Activated T-cell treated with anti-CD3 and anti-CD28 coated beads, Interleukin-2, amount 50 U/mL, for 72 hours (primary cell): ENCODE measurements around the gene RXFP2. TPM values are rescaled to one million over a fixed set of nuclear protein-coding genes. Genes with fewer than 3 reads are reported as not detected.

Experiments used
- ATAC-seq, 2 donors: fragments of 150-1000 bp; cut with Tn5 transposase; replicated peaks in 1 of 2; 2 replicates each; pipeline ENCODE4 v1.10.0; 2021; ENCODE audit warnings: moderate library complexity in 2 of 2, mild to moderate bottlenecking in 1 of 2
- DNase-seq, 2 donors: peaks; one replicate each; pipeline ENCODE4 v3.0.0; 2021 to 2022; ENCODE audit warnings: mixed read lengths in 1 of 2
- H3K27ac Mint-ChIP-seq: one replicate; pipeline ENCODE4 v1.8.0; 2022; ENCODE audit warnings: mild to moderate bottlenecking, moderate library complexity, mixed read lengths
- H3K27me3 Mint-ChIP-seq: one replicate; pipeline ENCODE4 v1.8.0; 2022; ENCODE audit warnings: low read depth, mixed read lengths
- H3K36me3 Mint-ChIP-seq, 2 donors: one replicate each; pipeline ENCODE4 v1.8.0; 2022; ENCODE audit warnings: mixed read lengths in 2 of 2, mild to moderate bottlenecking in 1 of 2; ENCODE audit not compliant: insufficient read depth in 2 of 2
- H3K4me1 Mint-ChIP-seq: one replicate; pipeline ENCODE4 v1.8.0; 2022; ENCODE audit warnings: low read depth, mixed read lengths
- H3K4me3 Mint-ChIP-seq, 2 donors: one replicate each; pipeline ENCODE4 v1.8.0; 2022; ENCODE audit warnings: mild to moderate bottlenecking in 2 of 2, mixed read lengths in 2 of 2, moderate library complexity in 2 of 2
- H3K9me3 Mint-ChIP-seq, 2 donors: one replicate each; pipeline ENCODE4 v1.8.0; 2022; ENCODE audit warnings: mixed read lengths in 2 of 2
- total RNA-seq, 2 donors: library from RNA; stranded (reverse); gene quantifications; one replicate each; pipeline ENCODE4 v1.2.3, GENCODE V29; 2022

RXFP2 gene
- total RNA-seq, 2 donors from 2014 or later: not detected

DNA sequence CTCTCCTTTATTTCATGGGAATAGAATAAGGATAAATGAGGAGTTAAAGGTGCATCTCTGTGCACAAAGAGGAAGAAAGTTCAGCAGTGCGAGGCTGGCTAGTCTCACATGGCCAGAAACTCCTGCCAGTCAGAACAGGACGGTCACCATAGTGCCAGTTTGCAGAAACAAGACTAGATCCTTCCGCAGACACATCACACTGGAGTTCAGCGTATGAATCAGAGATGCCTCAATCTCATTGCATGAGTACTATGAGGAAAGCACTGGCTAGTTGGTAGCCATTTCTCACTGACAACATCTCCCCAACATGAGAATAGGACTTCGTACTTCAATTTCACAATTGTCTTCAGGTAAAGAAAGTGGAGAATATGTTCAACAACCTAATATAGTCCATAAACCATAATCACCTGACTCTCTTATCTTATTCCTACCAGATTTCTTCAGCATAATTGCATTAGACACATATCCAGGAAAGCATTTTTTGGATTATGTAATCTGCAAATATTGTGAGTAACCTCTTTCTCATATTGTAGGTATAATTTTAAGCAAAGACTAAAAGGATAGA lies 34.9 kb downstream of the RXFP2 start:
- DNase-seq (no peak), ATAC-seq (no peak)
- no peaks in the 10 kb centered on the region for H3K9me3 Mint-ChIP-seq
- no peak overlapping the region for H3K27ac Mint-ChIP-seq
- no peaks in the 10 kb centered on the region for H3K4me1 Mint-ChIP-seq
- H3K4me3 Mint-ChIP-seq: no peak overlapping the region
- H3K27me3 Mint-ChIP-seq: no peaks in the 10 kb centered on the region
- no peaks in the 10 kb centered on the region for H3K36me3 Mint-ChIP-seq

DNA sequence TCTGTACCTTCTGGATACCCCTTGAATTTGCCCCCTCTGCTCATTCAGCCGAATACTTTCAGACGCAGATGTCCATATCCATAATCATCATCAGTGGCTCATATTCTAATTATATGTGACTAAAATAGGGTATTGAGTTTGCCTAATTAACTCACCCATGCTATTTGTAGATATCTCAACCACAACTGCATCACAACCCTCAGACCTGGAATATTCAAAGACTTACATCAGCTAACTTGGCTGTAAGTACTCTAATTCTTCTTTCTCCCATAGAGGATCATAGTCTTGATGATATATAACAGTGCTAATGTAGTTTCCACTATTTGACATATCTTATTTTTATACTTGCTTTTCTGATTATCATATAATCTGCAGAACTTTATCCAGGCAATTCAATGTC lies 35.8 kb downstream of the RXFP2 start:
- no peak for DNase-seq
- Mint-ChIP-seq H3K4me1 (no peaks in the 10 kb centered on the region), H3K27ac (no peak overlapping the region), H3K27me3 (no peaks in the 10 kb centered on the region), H3K36me3 (no peaks in the 10 kb centered on the region), H3K4me3 (no peak overlapping the region), H3K9me3 (no peaks in the 10 kb centered on the region)
- ATAC-seq: no peak

DNA sequence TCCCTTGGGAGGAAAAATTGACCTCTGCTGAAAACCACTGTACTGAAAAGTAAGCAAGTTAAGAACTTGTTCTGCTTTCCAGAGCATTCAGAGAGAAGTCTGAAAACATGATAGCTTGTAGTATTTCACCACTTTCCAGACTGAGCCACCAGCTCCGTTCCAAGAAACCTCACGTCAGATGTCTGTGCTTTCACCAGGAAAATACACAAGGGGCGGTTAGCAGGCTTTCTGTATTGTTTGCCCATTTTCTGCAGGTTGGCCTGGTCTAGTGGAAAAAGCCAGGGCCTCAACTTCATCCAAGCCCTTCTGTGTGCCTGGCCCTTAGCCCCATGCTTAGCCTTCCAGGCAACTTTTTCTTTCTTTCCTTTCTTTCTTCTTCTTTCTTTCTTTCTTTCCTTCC lies 36.4 kb downstream of the RXFP2 start:
- Mint-ChIP-seq H3K27ac (no peak overlapping the region), H3K9me3 (no peaks in the 10 kb centered on the region), H3K4me3 (no peak overlapping the region), H3K36me3 (no peaks in the 10 kb centered on the region), H3K27me3 (no peaks in the 10 kb centered on the region), H3K4me1 (no peaks in the 10 kb centered on the region)
- ATAC-seq (no peak), DNase-seq (no peak)

DNA sequence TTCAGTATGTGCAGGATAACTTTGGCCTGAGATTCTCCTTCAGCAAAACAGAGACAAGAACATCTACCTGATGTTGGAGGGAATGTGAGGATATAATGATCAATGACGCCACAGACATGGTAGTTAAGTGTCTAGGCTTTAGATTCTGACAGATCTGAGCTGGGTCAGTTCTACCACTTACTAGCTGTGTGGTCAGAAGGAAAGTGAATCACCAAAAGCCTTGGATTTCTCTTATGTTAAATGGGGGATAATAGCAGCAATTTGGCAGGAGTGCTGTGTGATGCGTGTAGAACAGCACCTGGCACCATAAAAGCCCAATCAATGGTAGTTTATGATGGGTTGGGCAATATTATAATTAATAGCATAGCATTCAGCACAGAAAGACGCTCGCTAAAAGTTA lies 41.7 kb downstream of the RXFP2 start:
- Mint-ChIP-seq H3K27me3 (peaks cover 10% of the 10 kb centered on the region), H3K4me3 (no peak overlapping the region), H3K36me3 (no peaks in the 10 kb centered on the region), H3K4me1 (no peaks in the 10 kb centered on the region), H3K9me3 (no peaks in the 10 kb centered on the region), H3K27ac (no peak overlapping the region)
- no peak for DNase-seq
- no peak for ATAC-seq

DNA sequence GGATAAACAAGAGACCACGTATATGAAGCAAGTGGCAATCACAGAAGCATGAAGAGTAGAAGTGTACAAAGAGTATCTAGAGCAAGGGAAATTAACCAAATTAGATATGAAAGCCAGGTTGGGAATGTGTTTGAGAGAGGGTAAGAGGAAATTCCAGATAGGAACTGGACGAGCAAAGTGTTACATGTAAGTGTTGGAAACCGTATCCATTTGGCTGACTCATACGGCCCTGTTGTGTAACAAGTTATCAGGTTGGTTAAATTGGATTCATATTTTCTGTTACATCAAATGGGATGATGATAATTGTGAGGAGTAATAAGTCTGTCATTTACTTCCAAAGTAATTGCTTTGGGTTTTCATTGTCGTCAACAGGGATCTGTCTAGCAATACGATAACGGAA lies 46.7 kb downstream of the RXFP2 start:
- H3K4me1 Mint-ChIP-seq: no peaks in the 10 kb centered on the region
- ATAC-seq (no peak), DNase-seq (no peak)
- no peaks in the 10 kb centered on the region for H3K9me3 Mint-ChIP-seq
- H3K4me3 Mint-ChIP-seq: no peak overlapping the region
- peaks cover 10% of the 10 kb centered on the region for H3K27me3 Mint-ChIP-seq
- H3K36me3 Mint-ChIP-seq: no peaks in the 10 kb centered on the region
- H3K27ac Mint-ChIP-seq: no peak overlapping the region

DNA sequence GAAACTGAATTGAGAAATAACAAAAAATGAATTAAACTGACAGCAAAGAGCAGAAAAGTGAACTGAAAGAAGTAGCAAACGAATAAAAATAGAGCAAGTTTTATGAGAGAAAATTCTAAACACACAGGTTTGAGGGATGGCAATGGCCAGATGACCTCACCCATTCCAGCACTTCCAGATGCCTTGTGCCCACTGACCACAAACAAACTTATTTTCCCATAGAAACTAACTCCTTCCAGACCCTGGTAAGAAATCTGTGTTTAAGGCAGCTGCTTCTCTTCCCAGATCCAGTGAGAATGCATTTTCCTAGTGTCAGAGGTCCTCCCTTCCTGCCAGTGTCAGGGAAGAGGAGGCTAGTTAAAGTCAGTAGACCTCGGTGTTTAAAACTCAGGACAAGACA lies 51.7 kb downstream of the RXFP2 start:
- Mint-ChIP-seq H3K4me1 (no peaks in the 10 kb centered on the region), H3K36me3 (no peaks in the 10 kb centered on the region), H3K9me3 (no peaks in the 10 kb centered on the region), H3K27me3 (no peaks in the 10 kb centered on the region), H3K27ac (no peak overlapping the region), H3K4me3 (no peak overlapping the region)
- ATAC-seq: no peak
- DNase-seq: no peak

DNA sequence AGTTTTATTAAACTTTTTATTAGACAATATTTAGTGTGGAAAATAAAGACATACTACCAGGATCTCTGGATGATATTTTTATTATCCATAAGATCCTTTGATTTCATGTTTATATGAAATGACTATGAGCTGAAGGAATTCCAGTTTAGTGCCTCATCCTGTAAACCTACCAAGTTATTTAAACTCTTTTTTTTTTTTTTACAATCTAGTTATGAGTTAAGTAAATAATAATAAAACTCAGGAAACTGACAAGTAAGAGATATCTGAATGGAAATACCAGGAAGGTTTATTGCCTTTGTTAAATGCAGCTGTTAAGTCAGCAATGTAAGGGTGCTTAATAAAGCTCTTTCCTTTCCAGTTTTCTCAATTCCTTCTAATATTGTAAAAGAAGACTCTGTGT lies 53.9 kb downstream of the RXFP2 start:
- no peak for DNase-seq
- no peaks in the 10 kb centered on the region for H3K9me3 Mint-ChIP-seq
- no peak overlapping the region for H3K4me3 Mint-ChIP-seq
- no peak for ATAC-seq
- no peaks in the 10 kb centered on the region for H3K27me3 Mint-ChIP-seq
- H3K36me3 Mint-ChIP-seq: no peaks in the 10 kb centered on the region
- H3K27ac Mint-ChIP-seq: no peak overlapping the region
- no peaks in the 10 kb centered on the region for H3K4me1 Mint-ChIP-seq

DNA sequence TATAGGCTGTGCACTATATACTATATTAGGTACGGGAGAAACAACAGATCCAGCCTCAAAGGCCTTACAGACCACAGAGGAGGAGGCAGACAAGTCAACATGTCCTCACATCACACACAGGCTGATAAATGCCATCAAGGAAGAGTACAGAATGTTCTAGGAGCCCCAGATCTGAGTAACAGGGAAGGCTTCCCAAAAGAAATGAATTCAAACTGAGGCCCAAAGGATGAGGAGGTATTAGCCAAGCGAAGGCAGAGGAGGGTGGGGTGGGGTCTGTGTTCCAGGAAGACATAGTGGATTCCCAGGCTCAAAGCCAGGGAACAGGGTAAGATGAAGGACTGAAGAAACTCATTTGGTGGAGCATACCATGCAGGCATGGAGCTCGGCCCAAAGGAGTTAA lies 55.1 kb downstream of the RXFP2 start:
- Mint-ChIP-seq H3K9me3 (peaks cover 0 to 2% of the 10 kb centered on the region in 2 donors), H3K27me3 (no peaks in the 10 kb centered on the region), H3K4me1 (no peaks in the 10 kb centered on the region), H3K36me3 (no peaks in the 10 kb centered on the region), H3K4me3 (no peak overlapping the region), H3K27ac (no peak overlapping the region)
- ATAC-seq (no peak), DNase-seq (no peak)

DNA sequence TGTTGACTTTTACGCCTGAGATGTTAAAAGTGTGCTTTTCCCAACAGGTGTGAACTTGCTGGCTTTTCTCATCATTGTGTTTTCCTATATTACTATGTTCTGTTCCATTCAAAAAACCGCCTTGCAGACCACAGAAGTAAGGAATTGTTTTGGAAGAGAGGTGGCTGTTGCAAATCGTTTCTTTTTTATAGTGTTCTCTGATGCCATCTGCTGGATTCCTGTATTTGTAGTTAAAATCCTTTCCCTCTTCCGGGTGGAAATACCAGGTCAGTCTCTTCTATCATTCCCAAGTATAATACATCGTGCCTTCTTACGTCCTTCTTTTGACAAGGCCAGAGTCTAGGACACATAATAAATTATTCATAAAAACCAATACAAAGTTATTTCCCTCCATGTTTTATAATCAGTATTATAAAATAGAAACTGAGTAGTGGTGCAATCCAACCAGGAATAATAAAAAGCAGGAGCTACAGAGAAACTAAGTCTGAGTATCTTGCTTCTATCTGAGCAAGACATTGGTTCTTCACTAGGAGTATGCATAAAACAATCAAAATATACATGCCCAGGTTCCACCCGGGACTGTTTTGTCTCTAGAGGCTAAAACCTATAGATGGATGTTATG lies 57.9 kb downstream of the RXFP2 start:
- Mint-ChIP-seq H3K27me3 (no peaks in the 10 kb centered on the region), H3K4me3 (no peak overlapping the region), H3K36me3 (no peaks in the 10 kb centered on the region), H3K4me1 (no peaks in the 10 kb centered on the region), H3K9me3 (peaks cover 0 to 2% of the 10 kb centered on the region in 2 donors), H3K27ac (no peak overlapping the region)
- no peak for DNase-seq
- ATAC-seq: no peak

DNA sequence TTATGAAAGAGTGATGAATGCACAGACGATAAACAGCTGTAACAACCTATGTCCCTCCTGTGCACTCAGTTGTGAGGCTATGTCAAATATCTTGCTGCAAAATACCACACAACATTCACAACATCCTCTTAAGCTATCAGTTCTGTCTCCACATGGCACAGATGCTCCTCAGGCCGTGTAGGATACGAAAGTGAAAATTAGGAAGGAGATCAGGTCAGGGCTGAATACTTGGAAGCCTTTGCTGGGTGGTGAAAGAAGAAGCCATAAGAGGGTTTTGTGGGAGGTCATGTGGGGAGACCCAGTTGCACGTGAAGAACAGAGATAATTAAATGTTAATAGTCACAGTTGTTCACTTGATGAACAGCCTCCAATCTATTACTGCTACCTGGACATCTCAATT lies 58.9 kb downstream of the RXFP2 start:
- Mint-ChIP-seq H3K9me3 (peaks cover 0 to 2% of the 10 kb centered on the region in 2 donors), H3K27ac (no peak overlapping the region), H3K36me3 (no peaks in the 10 kb centered on the region), H3K27me3 (no peaks in the 10 kb centered on the region), H3K4me1 (no peaks in the 10 kb centered on the region), H3K4me3 (no peak overlapping the region)
- DNase-seq (no peak), ATAC-seq (no peak)

DNA sequence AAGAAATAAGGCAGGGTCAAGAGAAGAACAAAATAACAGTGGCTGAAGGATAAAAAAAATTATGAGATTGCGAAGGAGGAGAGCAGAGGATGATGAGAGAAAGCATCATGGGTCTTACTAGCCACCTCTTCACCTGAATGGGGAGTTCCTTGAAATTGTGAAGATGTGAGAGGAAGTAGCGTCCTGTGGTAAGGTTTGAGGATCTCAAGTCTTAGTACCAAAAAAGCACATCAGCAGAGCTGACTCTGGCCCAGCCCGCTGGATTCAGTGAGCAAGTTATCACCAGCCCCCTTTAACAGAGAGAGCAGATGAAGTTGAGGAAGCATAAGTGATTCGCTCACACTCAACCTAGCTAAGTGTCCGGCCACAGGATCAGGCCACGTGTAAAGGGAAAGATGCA lies 61.8 kb downstream of the RXFP2 start:
- DNase-seq (no peak), ATAC-seq (no peak)
- Mint-ChIP-seq H3K4me1 (no peaks in the 10 kb centered on the region), H3K27ac (no peak overlapping the region), H3K4me3 (no peak overlapping the region), H3K36me3 (no peaks in the 10 kb centered on the region), H3K9me3 (peaks cover 0 to 2% of the 10 kb centered on the region in 2 donors), H3K27me3 (no peaks in the 10 kb centered on the region)

DNA sequence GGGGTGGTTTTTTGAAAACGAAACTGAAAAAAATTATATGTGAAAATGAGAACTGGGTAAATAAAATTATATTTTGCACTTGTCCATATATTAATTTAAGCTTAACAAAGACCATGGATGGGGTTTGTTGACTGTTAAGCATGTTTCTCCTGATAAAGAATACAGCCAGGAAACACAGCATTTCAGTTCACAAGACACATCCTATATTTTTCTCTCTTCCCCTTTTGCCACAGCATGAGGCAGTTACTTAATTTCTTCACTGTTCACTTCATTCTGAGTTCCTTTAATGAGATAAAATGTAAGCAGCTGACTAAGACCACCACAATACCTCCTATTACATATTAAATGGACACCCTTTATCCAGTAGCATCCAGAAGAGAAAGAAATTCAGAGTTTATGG lies 64.0 kb downstream of the RXFP2 start:
- H3K4me1 Mint-ChIP-seq: no peaks in the 10 kb centered on the region

DNA sequence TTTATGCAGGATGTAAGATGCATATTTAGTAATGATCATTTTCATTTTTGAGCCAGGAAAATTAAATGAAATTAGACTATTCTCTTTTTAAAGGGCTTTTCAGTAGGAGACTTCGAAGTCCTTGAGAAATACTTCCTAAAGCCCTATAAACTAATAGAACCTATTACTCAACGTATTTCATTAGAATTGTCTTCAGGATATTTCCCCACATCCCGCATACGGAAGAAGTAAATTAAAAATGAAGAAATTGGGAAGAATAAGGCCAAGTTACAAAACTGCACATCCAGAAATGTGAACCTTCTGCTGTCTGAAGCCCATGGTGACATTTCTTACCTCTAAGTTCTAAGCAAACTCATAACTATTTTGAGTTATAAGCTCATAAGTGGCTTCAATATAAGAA lies 66.5 kb downstream of the RXFP2 start:
- ATAC-seq (no peak), DNase-seq (no peak)
- Mint-ChIP-seq H3K27ac (no peak overlapping the region), H3K36me3 (peaks cover 2 to 5% of the 10 kb centered on the region in 2 donors), H3K4me1 (no peaks in the 10 kb centered on the region), H3K4me3 (no peak overlapping the region), H3K9me3 (peaks cover 3 to 5% of the 10 kb centered on the region in 2 donors), H3K27me3 (no peaks in the 10 kb centered on the region)

More for the DNA sequence above, 64.0 kb downstream of the RXFP2 start:
- DNase-seq (no peak), ATAC-seq (no peak)
- no peak overlapping the region for H3K4me3 Mint-ChIP-seq
- no peaks in the 10 kb centered on the region for H3K27me3 Mint-ChIP-seq
- H3K36me3 Mint-ChIP-seq: no peaks in the 10 kb centered on the region
- H3K9me3 Mint-ChIP-seq: peaks cover 0 to 3% of the 10 kb centered on the region in 2 donors
- H3K27ac Mint-ChIP-seq: no peak overlapping the region

DNA sequence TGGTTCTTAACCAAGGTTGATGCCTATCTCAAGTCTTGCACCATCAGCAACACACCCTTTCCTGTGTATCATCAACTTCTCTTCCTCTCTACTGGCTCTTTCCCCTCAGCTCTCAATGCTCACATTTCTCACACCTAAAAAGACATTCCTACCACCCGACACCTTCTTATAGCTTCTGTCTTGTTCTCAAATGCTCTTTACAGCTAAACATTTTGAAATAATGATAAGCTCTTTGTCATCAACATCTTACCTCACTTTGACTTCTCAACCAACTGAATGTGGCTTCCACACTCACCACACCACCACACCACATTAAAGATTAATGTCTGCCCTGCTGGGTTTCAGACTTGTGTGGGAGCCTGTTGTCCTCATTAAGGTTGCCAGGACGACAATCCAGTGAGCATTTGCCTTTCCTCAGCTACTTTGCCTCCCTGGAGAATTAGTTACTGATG lies 67.8 kb downstream of the RXFP2 start:
- Mint-ChIP-seq H3K9me3 (peaks cover 7% of the 10 kb centered on the region in 2 donors), H3K27me3 (no peaks in the 10 kb centered on the region), H3K4me3 (peak overlapping the region in 1 of 2 donors; percentile 14), H3K27ac (no peak overlapping the region), H3K36me3 (peaks cover 2 to 5% of the 10 kb centered on the region in 2 donors), H3K4me1 (no peaks in the 10 kb centered on the region)
- ATAC-seq (peak in 1 of 2 donors; percentile 53), DNase-seq (peak in 1 of 2 donors; percentile 21)
